SIG-M5 treated with dmso at 0.1 percent for 504 hours (cell line): Measurements from ENCODE around the gene FBXW11.
A peak's percentile ranks its signal among the peaks of the same experiment; 100 is the strongest.
"Not testable (repeated sequence)": the region's sequence is repeated elsewhere in the genome, so short reads cannot be mapped to it uniquely, and the experiment has no call there.

Experiments
- DNase-seq: peaks from one replicate; lab custom pipeline; 2025; ENCODE audit not compliant: unreplicated experiment; lab: John Stamatoyannopoulos, UW

FBXW11 gene

GRCh38 chr5:171986772-171987171, 19.7 kb downstream of the FBXW11 start:
- no peak for DNase-seq

GRCh38 chr5:171984748-171985419, 21.6 kb downstream of the FBXW11 start:
- DNase-seq, result no peak

- no peak for DNase-seq
These were observed 24.6 kb downstream of the FBXW11 start for GRCh38 chr5:171981847-171982246.

- DNase-seq, result no peak
These were observed 25.6 kb downstream of the FBXW11 start for GRCh38 chr5:171980792-171981191.

GRCh38 chr5:171979606-171980005, 26.8 kb downstream of the FBXW11 start:
- DNase-seq, result no peak

- DNase-seq, result no peak
These were observed 27.9 kb downstream of the FBXW11 start for GRCh38 chr5:171978519-171978918.

- DNase-seq, result no peak
These were observed 28.4 kb downstream of the FBXW11 start for GRCh38 chr5:171978016-171978415.

- not testable (repeated sequence) for DNase-seq
These were observed 29.0 kb downstream of the FBXW11 start for GRCh38 chr5:171977244-171977950.

- DNase-seq, result no peak
These were observed 30.4 kb downstream of the FBXW11 start for GRCh38 chr5:171975877-171976667.

GRCh38 chr5:171975262-171975876, 31.1 kb downstream of the FBXW11 start:
- no peak for DNase-seq

GRCh38 chr5:171970826-171971225, 35.6 kb downstream of the FBXW11 start:
- no peak for DNase-seq

- DNase-seq, result no peak
These were observed 37.1 kb downstream of the FBXW11 start for GRCh38 chr5:171969288-171969880.

- no peak for DNase-seq
These were observed 37.9 kb downstream of the FBXW11 start for GRCh38 chr5:171968531-171968930.

GRCh38 chr5:171966964-171967363, 39.5 kb downstream of the FBXW11 start:
- DNase-seq, result no peak

GRCh38 chr5:171966270-171966669, 40.2 kb downstream of the FBXW11 start:
- DNase-seq, result no peak

- peak; percentile 41 for DNase-seq
These were observed 40.7 kb downstream of the FBXW11 start for GRCh38 chr5:171965745-171966144.

- DNase-seq, result no peak
These were observed 43.0 kb downstream of the FBXW11 start for GRCh38 chr5:171963416-171963815.

GRCh38 chr5:171961117-171961516, 45.3 kb downstream of the FBXW11 start:
- peak; percentile 91 for DNase-seq

GRCh38 chr5:171957591-171958251, 48.7 kb downstream of the FBXW11 start:
- no peak for DNase-seq

- no peak for DNase-seq
These were observed 49.4 kb downstream of the FBXW11 start for GRCh38 chr5:171956887-171957495.
